H1 (cell line): ENCODE results near the gene FNDC10. TPM values are rescaled to one million over a fixed set of nuclear protein-coding genes. Genes with fewer than 3 reads are reported as not detected.

Source experiments
- CTCF ChIA-PET: fragments of 300-600 bp; sonication (Branson Sonifier 250); formaldehyde crosslinking; loops from one replicate; lab custom pipeline; 2021; ENCODE audit not compliant: partially characterized antibody; lab: Charles Lee
- POLR2A ChIA-PET: fragments of 300-600 bp; sonication (Branson Sonifier 250); formaldehyde crosslinking; loops from one replicate; lab custom pipeline; 2021; ENCODE audit warnings: inconsistent platforms; ENCODE audit not compliant: partially characterized antibody; lab: Charles Lee
- DNase-seq, 2 experiments: peaks; one replicate each; pipeline versions ENCODE4 v3.0.0 to v3.0.0-alpha.2; 2010 to 2022; ENCODE audit warnings: low spot score in 2 of 2, low read depth in 1 of 2, mixed read lengths in 1 of 2
- FAIRE-seq: peaks from 2 replicates; lab custom pipeline; 2011; peaks lifted over from hg19 to GRCh38; lab: Jason Lieb, UNC
- H2AFZ ChIP-seq: 2 replicates; pipeline ENCODE4 v1.8.1; 2012; ENCODE audit warnings: low read length, inconsistent platforms
- H2AK5ac ChIP-seq: 2 replicates; pipeline ENCODE4 v1.6.1; 2013; ENCODE audit warnings: low read depth, low read length
- H2BK120ac ChIP-seq: replicated peaks from 2 replicates; pipeline ENCODE3; 2013; ENCODE audit warnings: low read depth, low read length, inconsistent platforms
- H2BK12ac ChIP-seq: 2 replicates; pipeline ENCODE4 v1.6.1; 2013; ENCODE audit warnings: low read depth, low read length
- H2BK15ac ChIP-seq: 2 replicates; pipeline ENCODE4 v1.6.1; 2013; ENCODE audit warnings: low read length
- H2BK20ac ChIP-seq: 2 replicates; pipeline ENCODE4 v1.6.1; 2013; ENCODE audit warnings: low read length
- H2BK5ac ChIP-seq: 2 replicates; pipeline ENCODE4 v1.6.1; 2013; ENCODE audit warnings: low read depth, low read length
- H3K14ac ChIP-seq: 2 replicates; pipeline ENCODE4 v1.6.1; 2013; ENCODE audit warnings: inconsistent platforms; ENCODE audit not compliant: insufficient read length
- H3K18ac ChIP-seq: 2 replicates; pipeline ENCODE4 v1.6.1; 2013; ENCODE audit warnings: low read length; ENCODE audit errors: extremely low read depth
- H3K23ac ChIP-seq: 2 replicates; pipeline ENCODE4 v1.6.1; 2013; ENCODE audit warnings: inconsistent platforms; ENCODE audit not compliant: insufficient read length
- H3K23me2 ChIP-seq: 2 replicates; pipeline ENCODE4 v1.6.1; 2013; ENCODE audit warnings: low read depth, low read length
- H3K27ac ChIP-seq: 2 replicates; pipeline ENCODE4 v1.6.1; 2011; ENCODE audit warnings: low read depth, low read length, inconsistent platforms
- H3K27me3 ChIP-seq, 4 experiments: replicated peaks in 1 of 4; 1 replicate in 1 of 4; 2 replicates in 3 of 4; pipeline versions ENCODE4 v1.6.1 to v1.8.1; 2011 to 2013; ENCODE audit warnings: low read length in 3 of 4, mild to moderate bottlenecking in 3 of 4, inconsistent platforms in 2 of 4, mixed read lengths in 2 of 4, moderate library complexity in 1 of 4; ENCODE audit not compliant: control insufficient read depth in 3 of 4, insufficient read depth in 3 of 4; ENCODE audit errors: extremely low read depth in 1 of 4
- H3K36me3 ChIP-seq, 4 experiments: 2 replicates each; pipeline versions ENCODE4 v1.6.1 to v1.8.1; 2011 to 2013; ENCODE audit warnings: mild to moderate bottlenecking in 4 of 4, low read length in 3 of 4, moderate library complexity in 2 of 4, control low read depth in 1 of 4, inconsistent platforms in 1 of 4; ENCODE audit not compliant: insufficient read depth in 4 of 4, control insufficient read depth in 2 of 4
- H3K4ac ChIP-seq: replicated peaks from 2 replicates; pipeline ENCODE3; 2013; ENCODE audit warnings: low read length, low read depth, mixed read lengths, inconsistent platforms; ENCODE audit not compliant: insufficient read length
- H3K4me1 ChIP-seq, 4 experiments: replicated peaks in 1 of 4; 1 replicate in 1 of 4; 2 replicates in 3 of 4; pipeline versions ENCODE4 v1.6.1 to v1.8.1; 2011 to 2013; ENCODE audit warnings: low read length in 3 of 4, inconsistent platforms in 2 of 4, mixed read lengths in 1 of 4; ENCODE audit not compliant: insufficient read depth in 4 of 4, control insufficient read depth in 3 of 4
- H3K4me2 ChIP-seq, 2 experiments: 2 replicates each; pipeline versions ENCODE4 v1.6.1 to v1.8.1; 2011 to 2013; ENCODE audit warnings: low read depth in 2 of 2, low read length in 2 of 2, control low read depth in 1 of 2, inconsistent platforms in 1 of 2, mild to moderate bottlenecking in 1 of 2; ENCODE audit not compliant: insufficient read depth in 1 of 2
- H3K4me3 ChIP-seq, 4 experiments: fragments of 200-600, 300-600 bp in 1 of 4; sonication (generic), shearing (Covaris generic), sonication (Bioruptor Twin) in 1 of 4; 2 replicates each; pipeline versions ENCODE4 v1.5.1 to v1.8.1; 2011 to 2016; ENCODE audit warnings: low read length in 4 of 4, low read depth in 3 of 4, control low read depth in 2 of 4, inconsistent platforms in 2 of 4, mild to moderate bottlenecking in 2 of 4, mixed read lengths in 1 of 4, moderate library complexity in 1 of 4; ENCODE audit not compliant: insufficient read depth in 2 of 4; ENCODE audit errors: extremely low read depth in 1 of 4
- H3K56ac ChIP-seq: replicated peaks from 2 replicates; pipeline ENCODE3; 2013; ENCODE audit warnings: low read depth, mild to moderate bottlenecking, mixed read lengths, low read length, inconsistent platforms; ENCODE audit not compliant: insufficient read length
- H3K79me1 ChIP-seq: 2 replicates; pipeline ENCODE4 v1.6.1; 2013; ENCODE audit warnings: low read depth, low read length, control low read depth
- H3K79me2 ChIP-seq, 2 experiments: 2 replicates each; pipeline versions ENCODE4 v1.6.1 to v1.8.1; 2012 to 2013; ENCODE audit warnings: low read length in 2 of 2, mild to moderate bottlenecking in 2 of 2, inconsistent platforms in 1 of 2; ENCODE audit not compliant: insufficient read depth in 2 of 2, control insufficient read depth in 1 of 2
- H3K9ac ChIP-seq, 4 experiments: replicated peaks in 1 of 4; 1 replicate in 1 of 4; 2 replicates in 3 of 4; pipeline versions ENCODE4 v1.6.1 to v1.8.1; 2011 to 2013; ENCODE audit warnings: low read depth in 3 of 4, low read length in 3 of 4, control low read depth in 2 of 4, mild to moderate bottlenecking in 2 of 4, moderate library complexity in 2 of 4, inconsistent platforms in 1 of 4; ENCODE audit errors: extremely low read depth in 1 of 4
- H3K9me3 ChIP-seq, 2 experiments: 2 replicates each; pipeline versions ENCODE4 v1.6.1 to v1.8.1; 2012 to 2013; ENCODE audit warnings: mild to moderate bottlenecking in 2 of 2, moderate library complexity in 2 of 2, control low read depth in 1 of 2, inconsistent platforms in 1 of 2, low read depth in 1 of 2, low read length in 1 of 2, mixed read lengths in 1 of 2; ENCODE audit not compliant: insufficient read depth in 2 of 2
- H4K20me1 ChIP-seq, 2 experiments: replicated peaks in 1 of 2; 2 replicates each; pipeline versions ENCODE3 to v1.8.1; 2011 to 2013; ENCODE audit warnings: inconsistent platforms in 2 of 2, low read length in 2 of 2, mild to moderate bottlenecking in 1 of 2; ENCODE audit not compliant: insufficient read depth in 2 of 2, control insufficient read depth in 1 of 2
- H4K5ac ChIP-seq: 2 replicates; pipeline ENCODE4 v1.6.1; 2013; ENCODE audit warnings: low read length, low read depth, mixed read lengths, inconsistent platforms; ENCODE audit not compliant: insufficient read length
- H4K8ac ChIP-seq: 2 replicates; pipeline ENCODE4 v1.8.0; 2013; ENCODE audit warnings: mild to moderate bottlenecking, moderate library complexity, low read length, inconsistent platforms; ENCODE audit not compliant: insufficient read depth; ENCODE audit errors: extremely low read depth
- H4K91ac ChIP-seq: replicated peaks from 2 replicates; pipeline ENCODE3; 2013; ENCODE audit warnings: low read length, mixed read lengths, inconsistent platforms; ENCODE audit not compliant: insufficient read length
- KDM4A ChIP-seq: IDR thresholded peaks from one replicate; pipeline ENCODE4 v1.7.1; 2012; ENCODE audit warnings: low read depth, mild to moderate bottlenecking, moderate library complexity, low read length, inconsistent platforms; ENCODE audit not compliant: severe bottlenecking
- RBBP5 ChIP-seq: IDR thresholded peaks from 2 replicates; pipeline ENCODE4 v1.7.1; 2012; ENCODE audit warnings: low read depth, mild to moderate bottlenecking, inconsistent platforms, low read length, moderate library complexity, borderline replicate concordance
- YY1 ChIP-seq: IDR thresholded peaks from 2 replicates; pipeline ENCODE4 v1.6.1; 2011; ENCODE audit warnings: low read depth, mild to moderate bottlenecking, low read length
- WGBS, 2 experiments: shearing (Covaris generic) in 1 of 2; methylation state at CpG; one replicate each; pipeline versions ENCODE4 v1.1.6 to v1.1.7; 2013 to 2015; ENCODE audit warnings: low lambda C conversion rate in 2 of 2, mixed read lengths in 2 of 2, inconsistent platforms in 1 of 2, low coverage in 1 of 2, missing lambda C conversion rate in 1 of 2; ENCODE audit not compliant: insufficient replicate concordance in 2 of 2, insufficient coverage in 1 of 2, insufficient read length in 1 of 2; ENCODE audit errors: extremely low coverage in 1 of 2, missing lambda C conversion rate in 1 of 2; 5-methylcytosine and 5-hydroxymethylcytosine counted together
- polyA plus RNA-seq, 7 experiments: library from polyadenylated mRNA; depleted of rRNA in 3 of 7; stranded (reverse) in 5 of 7; unstranded in 2 of 7; fragments of >200 nt in 5 of 7; fragments of 200-250 nt in 2 of 7; gene quantifications; 1 replicate in 5 of 7; 2 replicates in 1 of 7; 4 replicates in 1 of 7; pipeline versions ENCODE4 v1.2.1 to v1.2.3, GENCODE V29; 2011 to 2013; ENCODE audit warnings: missing spikeins in 2 of 7, mixed read lengths in 2 of 7
- total RNA-seq: library from RNA; stranded (reverse); fragmentation: NEBNext Ultra II Directional; extraction: Animal tissue kit (Norgen Biotek cat#: 25700); gene quantifications from 2 replicates; pipeline ENCODE4 v1.2.1, GENCODE V29; 2021
- TF ChIP-seq, protein P1 (sequence below): IDR thresholded peaks from 2 replicates; pipeline ENCODE4 v1.6.1; 2012; ENCODE audit warnings: low read length, inconsistent platforms

The FNDC10 gene
- total and polyA plus RNA-seq, 2 of the 8 experiments (the other 6 are each of a cell fraction or from before 2014, with no cell fraction given), result 19.0 to 21.8 TPM

DNA sequence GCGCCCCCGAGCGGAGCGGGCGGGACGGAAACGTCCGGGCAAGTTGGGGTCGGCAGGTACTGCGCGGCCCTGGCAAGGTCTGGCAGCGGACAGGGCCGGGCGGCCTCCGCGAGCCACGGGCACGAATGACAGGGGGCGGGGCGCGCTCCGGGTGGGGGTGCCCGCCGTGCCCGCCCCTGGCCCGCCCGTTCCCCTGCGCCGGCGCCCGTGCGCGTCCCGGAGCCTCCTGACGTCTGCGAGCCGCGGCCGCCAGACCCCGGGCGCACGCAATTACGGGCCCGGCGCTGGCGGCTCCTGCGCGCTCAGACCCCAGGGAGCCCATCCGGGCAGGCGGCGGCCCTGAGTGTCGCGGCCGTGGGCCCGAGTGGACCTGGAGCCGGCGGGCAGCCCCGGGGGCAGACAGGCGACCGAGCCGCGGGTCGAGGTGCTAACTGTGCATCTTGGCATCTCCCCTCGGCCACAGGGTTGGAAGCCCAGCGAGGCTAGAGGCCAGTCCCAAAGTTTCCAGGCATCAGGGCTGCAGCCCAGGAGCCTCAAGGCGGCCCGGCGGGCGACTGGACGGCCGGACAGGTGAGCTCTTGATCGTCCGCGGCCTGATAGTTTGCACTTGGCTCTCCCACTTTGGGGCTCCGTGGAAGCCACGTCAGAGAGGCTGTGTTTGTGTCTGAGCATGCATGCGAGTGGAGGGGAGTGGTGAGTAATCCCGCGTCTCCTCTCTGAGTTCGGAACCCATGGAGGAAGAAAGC lies 16.3 kb upstream of the FNDC10 start:
- no peak overlapping the region for H2BK120ac ChIP-seq
- H3K9ac ChIP-seq, result peak overlapping the region in 3 of 4 experiments; percentile 97 to 99 (median 99); a peak in 5 of 7 replicates
- H3K79me1 ChIP-seq, result peaks cover 3% of the 10 kb centered on the region
- H2BK12ac ChIP-seq, result no peak overlapping the region
- no peak for DNase-seq
- 0 out of 2 replicates have a peak, but pooled peaks have one; percentile 43 for TF ChIP-seq RBBP5
- TF ChIP-seq YY1, result no peak
- TF ChIP-seq, protein P1, sequence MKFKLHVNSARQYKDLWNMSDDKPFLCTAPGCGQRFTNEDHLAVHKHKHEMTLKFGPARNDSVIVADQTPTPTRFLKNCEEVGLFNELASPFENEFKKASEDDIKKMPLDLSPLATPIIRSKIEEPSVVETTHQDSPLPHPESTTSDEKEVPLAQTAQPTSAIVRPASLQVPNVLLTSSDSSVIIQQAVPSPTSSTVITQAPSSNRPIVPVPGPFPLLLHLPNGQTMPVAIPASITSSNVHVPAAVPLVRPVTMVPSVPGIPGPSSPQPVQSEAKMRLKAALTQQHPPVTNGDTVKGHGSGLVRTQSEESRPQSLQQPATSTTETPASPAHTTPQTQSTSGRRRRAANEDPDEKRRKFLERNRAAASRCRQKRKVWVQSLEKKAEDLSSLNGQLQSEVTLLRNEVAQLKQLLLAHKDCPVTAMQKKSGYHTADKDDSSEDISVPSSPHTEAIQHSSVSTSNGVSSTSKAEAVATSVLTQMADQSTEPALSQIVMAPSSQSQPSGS, result no peak
- TF ChIP-seq KDM4A, result peak; percentile 2
- WGBS, 2 experiments, result 32% methylated on average over 37 of the region's 80 CpGs; no CpG with 5 or more reads in 1 of the 2 experiments
- no peak overlapping the region for H4K91ac ChIP-seq
- no peak overlapping the region for H3K4ac ChIP-seq
- H4K8ac ChIP-seq, result no peak overlapping the region
- H3K23ac ChIP-seq, result no peak overlapping the region
- H3K4me1 ChIP-seq, result peaks cover 0 to 13% (median 5%) of the 10 kb centered on the region in 4 experiments; a peak in 5 of 7 replicates
- H3K4me3 ChIP-seq, result peak overlapping the region; percentile 80 to 97 (median 92)
- H2BK15ac ChIP-seq, result no peak overlapping the region
- no peak overlapping the region; the same call in 1 of the 2 replicates for H2AFZ ChIP-seq
- H3K79me2 ChIP-seq, result peaks cover 0 to 13% of the 10 kb centered on the region in 2 experiments; a peak in 2 of 4 replicates
- no peak overlapping the region for H2BK20ac ChIP-seq
- no peak overlapping the region for H2BK5ac ChIP-seq
- FAIRE-seq, result no peak
- peaks cover 6% of the 10 kb centered on the region; the same call in 1 of the 2 replicates for H3K23me2 ChIP-seq
- H4K5ac ChIP-seq, result peak overlapping the region; percentile 74
- H3K36me3 ChIP-seq, result no peaks in the 10 kb centered on the region
- peak overlapping the region; percentile 48; the same call in 1 of the 2 replicates for H3K18ac ChIP-seq
- peaks cover 6 to 24% of the 10 kb centered on the region in 2 experiments for H4K20me1 ChIP-seq
- no peak overlapping the region for H2AK5ac ChIP-seq
- H3K9me3 ChIP-seq, result no peaks in the 10 kb centered on the region
- no peak overlapping the region for H3K56ac ChIP-seq
- H3K27ac ChIP-seq, result peak overlapping the region; percentile 100; the same call in 1 of the 2 replicates
- peak overlapping the region; percentile 62 to 94 for H3K4me2 ChIP-seq
- H3K27me3 ChIP-seq, result no peaks in the 10 kb centered on the region; a peak in 1 of 7 replicates
- POLR2A ChIA-PET, result interaction anchor here (1.2 to 4.6 kb wide), 8 partner anchors 8 to 291 kb away, joined by 3 to 34 read pairs (median 8); partner anchors contain the start of gene MMP23B
- H3K14ac ChIP-seq, result no peak overlapping the region
- CTCF ChIA-PET, result interaction anchor here (1.4 kb wide), 1 partner anchor 70 kb away, joined by 3 read pairs; no protein-coding TSS in a partner anchor
